Type B pancreatic cell (in vitro differentiated cells): ENCODE data around the gene TBX15. TPM values are rescaled to one million over a fixed set of nuclear protein-coding genes. Genes with fewer than 3 reads are reported as not detected.

Experiments used
- DNase-seq: peaks from one replicate; pipeline ENCODE4 v3.0.0; 2021; ENCODE audit warnings: mixed read lengths; ENCODE audit not compliant: unreplicated experiment; ENCODE audit errors: extremely low spot score
- H3K27ac Mint-ChIP-seq: 2 replicates; pipeline ENCODE4 v1.8.0; 2021; ENCODE audit warnings: mild to moderate bottlenecking, mixed read lengths
- H3K27me3 Mint-ChIP-seq: 2 replicates; pipeline ENCODE4 v1.8.0; 2021; ENCODE audit warnings: mixed read lengths
- H3K36me3 Mint-ChIP-seq: 2 replicates; pipeline ENCODE4 v1.8.0; 2021; ENCODE audit warnings: mixed read lengths
- H3K4me1 Mint-ChIP-seq: one replicate; pipeline ENCODE4 v1.8.0; 2021; ENCODE audit warnings: mixed read lengths; ENCODE audit not compliant: unreplicated experiment
- H3K4me3 Mint-ChIP-seq: 2 replicates; pipeline ENCODE4 v1.8.0; 2021; ENCODE audit warnings: mild to moderate bottlenecking, mixed read lengths
- H3K9me3 Mint-ChIP-seq: 2 replicates; pipeline ENCODE4 v1.8.0; 2021; ENCODE audit warnings: mixed read lengths
- CTCF ChIP-seq: fragments of 200-600 bp; sonication (generic); conservative IDR thresholded peaks from 2 replicates; pipeline ENCODE4 v1.5.0; 2021; ENCODE audit warnings: antibody characterized with exemption, mild to moderate bottlenecking
- total RNA-seq: library from RNA; stranded (reverse); gene quantifications from 2 replicates; pipeline ENCODE4 v1.2.1, GENCODE V29; 2021; ENCODE audit warnings: low replicate concordance

The TBX15 gene
- total RNA-seq, 1 donor from 2014 or later: 8.5 TPM

- Mint-ChIP-seq H3K27ac (no peak overlapping the region), H3K4me1 (peaks cover 5% of the 10 kb centered on the region), H3K36me3 (no peaks in the 10 kb centered on the region), H3K4me3 (no peak overlapping the region), H3K9me3 (no peaks in the 10 kb centered on the region), H3K27me3 (no peaks in the 10 kb centered on the region)
- TF ChIP-seq CTCF: no peak
- DNase-seq: no peak
These were observed 128.1 kb downstream of the TBX15 start for GRCh38 chr1:118859999-118860398.

DNA sequence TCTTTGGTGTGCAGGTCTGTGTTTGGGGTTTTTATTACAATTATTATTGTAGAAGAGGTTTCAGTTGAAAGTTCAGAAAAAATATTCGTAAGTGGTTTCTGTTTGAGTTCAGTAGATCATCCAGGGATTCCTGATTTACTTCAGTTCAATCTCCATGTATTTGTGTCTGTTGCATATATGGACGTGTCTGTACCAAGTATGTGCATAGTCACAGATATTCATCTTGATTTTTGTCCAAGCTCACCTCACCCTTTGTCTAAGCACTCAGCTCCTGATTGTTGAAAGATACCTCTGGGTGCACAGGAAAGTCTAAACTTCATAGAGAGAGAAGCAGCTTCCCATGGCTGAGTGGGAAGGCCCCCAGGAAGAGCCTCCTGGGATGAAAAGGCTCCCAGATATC lies 141.7 kb downstream of the TBX15 start:
- Mint-ChIP-seq H3K4me1 (peaks cover 15% of the 10 kb centered on the region), H3K9me3 (no peaks in the 10 kb centered on the region), H3K27me3 (peaks cover 3% of the 10 kb centered on the region), H3K36me3 (no peaks in the 10 kb centered on the region), H3K4me3 (no peak overlapping the region), H3K27ac (no peak overlapping the region)
- no peak for TF ChIP-seq CTCF
- DNase-seq: no peak

DNA sequence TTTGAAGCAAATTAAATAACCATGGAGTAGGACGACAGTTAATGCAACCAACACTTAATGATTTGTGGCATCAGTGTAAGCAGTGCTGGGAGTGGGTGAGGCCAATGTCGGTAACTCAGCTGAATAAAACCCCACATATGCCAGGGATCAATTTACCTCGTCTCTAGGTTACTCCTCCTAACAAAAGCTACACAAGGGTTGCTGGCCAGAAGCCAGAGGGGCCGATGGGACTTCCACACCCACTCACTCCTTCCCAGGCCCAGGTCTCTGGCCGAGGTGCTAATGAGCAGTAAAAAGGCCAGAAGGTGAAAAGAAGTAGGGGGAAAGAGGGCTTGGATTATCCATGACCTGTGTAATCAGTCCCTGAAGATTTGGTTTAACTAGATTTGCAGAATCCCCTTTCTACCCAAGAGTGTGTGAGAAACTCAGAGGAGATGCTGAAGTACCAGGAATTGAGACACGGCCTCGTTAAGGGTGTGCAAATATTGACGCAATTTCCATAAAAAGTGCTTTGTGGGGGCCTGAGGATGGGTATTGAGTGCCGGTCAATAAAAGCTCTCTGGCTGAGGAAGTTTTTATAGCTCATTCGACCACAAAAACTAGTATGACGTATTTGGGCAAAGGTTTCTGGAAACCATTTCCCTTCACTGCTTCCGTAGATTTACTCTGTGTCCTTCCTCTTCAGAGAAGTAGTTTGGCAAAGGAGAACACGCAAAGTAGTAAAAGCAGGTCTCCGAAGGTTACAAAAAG lies 145.5 kb downstream of the TBX15 start:
- Mint-ChIP-seq H3K4me1 (peaks cover 11% of the 10 kb centered on the region), H3K27me3 (no peaks in the 10 kb centered on the region), H3K4me3 (no peak overlapping the region), H3K36me3 (no peaks in the 10 kb centered on the region), H3K27ac (no peak overlapping the region), H3K9me3 (no peaks in the 10 kb centered on the region)
- no peak for DNase-seq
- TF ChIP-seq CTCF: no peak

GRCh38 chr1:118841521-118841920 lies 146.6 kb downstream of the TBX15 start:
- no peaks in the 10 kb centered on the region for H3K9me3 Mint-ChIP-seq
- H3K36me3 Mint-ChIP-seq: no peaks in the 10 kb centered on the region
- H3K27me3 Mint-ChIP-seq: no peaks in the 10 kb centered on the region
- H3K27ac Mint-ChIP-seq: no peak overlapping the region
- H3K4me1 Mint-ChIP-seq: peaks cover 11% of the 10 kb centered on the region
- DNase-seq: no peak
- TF ChIP-seq CTCF: no peak
- H3K4me3 Mint-ChIP-seq: no peak overlapping the region

Other genes with a start within 250 kb of the TBX15 start
- gene WARS2, start 152.3 kb upstream of the TBX15 start, total RNA-seq: 13.8 and 14.9 TPM in 2 replicates